NCI-H128 (cell line): ENCODE results near the gene PPP1R37.

Experiments
- DNase-seq: peaks from one replicate; lab custom pipeline; 2025; ENCODE audit not compliant: unreplicated experiment; lab: John Stamatoyannopoulos, UW

Gene PPP1R37

DNA sequence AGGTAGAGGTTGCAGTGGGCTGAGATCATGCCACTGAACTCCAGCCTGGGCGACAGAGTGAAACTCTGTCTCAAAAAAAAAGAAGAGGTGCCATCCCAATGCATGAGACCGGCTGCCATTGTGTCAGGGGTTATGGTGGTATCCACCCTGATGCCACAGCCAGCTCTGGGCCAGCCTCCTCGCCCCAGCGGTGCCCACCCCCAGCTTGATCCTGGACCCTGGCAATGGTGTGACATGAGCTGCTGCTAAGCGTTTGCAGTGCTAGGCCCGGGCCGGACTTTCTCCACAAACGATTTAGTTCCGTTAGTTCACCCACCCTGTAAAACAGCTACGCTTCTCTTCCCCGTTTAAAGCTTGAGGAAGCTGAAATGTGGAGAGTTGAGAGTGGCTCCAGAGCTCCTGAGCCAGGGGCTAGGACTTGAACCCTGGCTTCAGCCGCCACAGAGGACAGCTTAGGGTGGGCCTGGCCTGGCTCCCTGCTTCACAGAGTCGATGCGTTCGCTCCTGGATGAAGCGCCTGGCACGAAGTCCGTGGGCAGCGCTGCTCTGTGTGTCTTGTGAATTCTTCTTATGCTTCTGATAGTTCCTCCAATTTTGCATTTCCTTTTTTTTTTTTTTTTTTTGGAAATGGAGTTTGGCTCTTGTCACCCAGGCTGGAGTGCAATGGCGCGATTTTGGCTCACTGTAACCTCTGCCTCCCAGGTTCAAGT, 42.4 kb downstream of the PPP1R37 start:
- DNase-seq: no peak

DNA sequence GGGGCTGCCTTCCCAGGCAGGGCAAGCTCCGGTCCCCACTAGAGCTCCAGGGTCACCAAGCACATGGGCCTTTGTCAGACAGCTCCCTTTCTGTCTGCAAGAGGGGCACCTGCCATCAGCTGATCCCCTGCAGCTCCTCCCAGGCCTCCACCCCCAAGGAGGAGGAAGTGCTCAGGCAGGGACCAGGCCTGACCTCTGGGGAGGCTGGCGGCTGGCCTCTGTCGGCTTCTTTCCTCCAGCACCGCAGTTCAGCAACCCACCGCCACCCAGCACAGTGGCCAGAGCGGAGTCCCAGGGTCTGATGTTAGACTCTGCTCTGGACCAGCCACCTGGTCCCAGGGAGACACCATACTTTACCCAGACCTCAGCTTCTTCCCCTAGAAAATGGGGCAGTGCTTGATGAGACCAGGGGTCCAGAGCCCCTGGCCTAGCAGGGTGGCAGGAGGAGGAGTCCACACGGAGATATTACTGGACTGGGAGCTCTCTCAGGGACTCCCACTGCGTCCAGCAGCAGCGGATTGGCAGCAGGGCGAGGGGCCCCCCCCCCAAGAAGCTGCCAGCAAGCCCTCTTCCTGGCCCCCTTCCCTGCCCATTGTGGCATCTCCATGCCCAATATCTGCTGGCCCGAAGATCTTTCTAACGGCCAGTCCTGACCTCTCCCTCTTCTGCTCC, 43.7 kb downstream of the PPP1R37 start:
- no peak for DNase-seq

DNA sequence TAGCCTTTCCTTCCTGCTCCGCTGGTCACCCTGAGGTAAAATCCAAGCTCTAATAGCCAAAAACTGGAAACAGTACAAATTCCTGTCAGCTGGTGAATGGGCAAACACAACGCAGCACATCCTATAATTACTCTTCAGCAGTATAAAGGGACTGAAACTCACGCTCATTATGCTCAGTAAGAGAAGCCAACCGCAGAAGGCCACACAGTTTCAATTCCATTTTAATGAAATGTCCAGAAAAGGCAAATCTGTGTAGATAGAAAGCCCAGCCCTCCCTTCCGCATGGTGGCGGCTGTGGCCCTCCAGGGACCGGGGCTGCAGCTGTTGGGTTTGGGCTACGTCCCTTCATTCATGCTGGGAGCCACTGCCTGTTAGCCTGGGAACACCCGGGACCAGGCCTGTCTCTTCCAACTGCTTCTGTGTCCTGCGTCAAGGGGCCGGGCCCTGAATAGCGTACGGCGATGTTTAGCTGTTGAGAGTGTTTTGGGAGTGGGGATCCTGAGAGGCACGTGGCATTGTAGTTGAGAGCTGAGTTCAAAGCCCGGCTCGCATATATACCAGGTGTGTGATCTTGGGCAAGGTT, 44.3 kb downstream of the PPP1R37 start:
- DNase-seq: no peak

DNA sequence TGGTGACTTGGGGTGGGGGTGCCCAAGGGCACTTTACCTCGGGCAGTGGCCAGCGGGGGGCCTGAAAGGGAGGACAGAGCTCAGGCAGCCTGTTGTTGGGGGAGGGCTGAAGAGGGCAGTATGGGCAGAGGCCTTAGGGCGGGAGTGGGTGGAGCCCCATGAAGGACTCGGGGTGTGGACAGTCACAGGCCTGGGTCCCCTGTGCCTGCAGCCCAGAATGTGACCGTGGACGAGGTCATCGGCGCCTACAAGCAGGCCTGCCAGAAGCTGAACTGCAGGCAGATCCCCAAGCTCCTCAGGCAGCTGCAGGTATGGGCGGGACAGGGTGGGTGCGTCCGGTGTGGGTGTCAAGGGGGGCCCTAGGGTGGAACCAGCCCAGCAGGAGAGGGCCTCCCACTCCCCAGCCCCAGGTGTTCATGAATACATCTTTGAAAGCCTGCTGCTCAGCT, 45.3 kb downstream of the PPP1R37 start:
- no peak for DNase-seq

DNA sequence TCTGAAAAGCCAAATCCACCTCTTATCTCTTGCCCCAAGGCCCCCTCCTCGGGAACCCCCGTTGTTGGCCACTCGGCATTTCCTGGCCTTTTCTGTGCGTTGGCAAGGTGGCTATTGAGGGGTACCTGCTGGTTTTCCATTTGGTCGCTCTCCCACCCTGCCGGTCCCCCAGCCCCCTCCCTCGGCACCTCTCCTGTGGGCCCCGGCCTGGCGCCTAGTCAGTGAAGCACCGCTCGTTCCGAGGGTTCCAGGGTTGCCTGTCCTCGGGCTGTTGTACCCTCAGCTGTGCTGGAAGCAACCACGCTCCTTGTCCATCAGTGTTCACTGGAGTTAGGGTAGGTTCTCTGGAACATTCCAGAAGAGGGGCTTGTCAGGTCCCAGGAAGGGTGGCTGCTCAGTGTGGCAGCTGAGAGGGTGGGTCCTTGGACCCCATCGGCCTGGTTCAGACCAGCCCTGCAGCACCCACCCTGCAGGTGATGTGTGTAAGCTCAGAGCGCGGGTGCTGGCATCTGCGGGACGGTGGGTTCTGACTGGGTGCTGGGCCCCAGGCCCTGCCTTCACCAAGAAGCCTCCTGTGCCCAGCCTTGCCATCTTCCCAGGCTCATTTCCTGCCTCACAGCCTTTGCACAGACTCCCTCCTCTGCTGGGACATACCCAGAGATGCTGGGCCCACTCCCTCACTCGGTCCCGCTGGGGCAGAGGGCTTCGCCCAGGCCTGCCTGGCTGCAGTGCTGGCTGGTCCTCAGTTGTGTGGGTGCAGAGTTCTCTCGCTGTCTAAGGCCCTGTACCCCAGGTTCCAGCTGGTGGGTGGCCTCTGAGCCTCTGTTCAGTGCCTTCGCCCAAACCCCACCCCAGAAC, 46.5 kb downstream of the PPP1R37 start:
- no peak for DNase-seq

DNA sequence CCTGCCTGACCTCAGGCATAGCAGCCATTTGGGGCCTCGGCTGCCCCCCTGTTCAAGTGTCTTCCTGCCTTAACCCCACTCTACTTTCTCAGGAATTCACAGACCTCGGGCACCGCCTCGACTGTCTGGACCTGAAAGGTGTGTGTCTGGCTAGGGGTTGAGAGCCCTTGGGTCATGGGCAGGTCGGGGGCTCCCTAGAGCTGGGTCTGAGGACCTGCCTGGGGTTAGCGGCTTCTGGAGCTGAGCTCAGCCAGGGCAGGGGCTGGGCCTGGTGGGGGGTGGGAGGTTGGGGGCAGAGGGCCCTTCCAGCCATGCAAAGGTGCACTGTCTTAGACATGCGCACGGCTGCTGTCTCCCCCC, 47.1 kb downstream of the PPP1R37 start:
- no peak for DNase-seq

DNA sequence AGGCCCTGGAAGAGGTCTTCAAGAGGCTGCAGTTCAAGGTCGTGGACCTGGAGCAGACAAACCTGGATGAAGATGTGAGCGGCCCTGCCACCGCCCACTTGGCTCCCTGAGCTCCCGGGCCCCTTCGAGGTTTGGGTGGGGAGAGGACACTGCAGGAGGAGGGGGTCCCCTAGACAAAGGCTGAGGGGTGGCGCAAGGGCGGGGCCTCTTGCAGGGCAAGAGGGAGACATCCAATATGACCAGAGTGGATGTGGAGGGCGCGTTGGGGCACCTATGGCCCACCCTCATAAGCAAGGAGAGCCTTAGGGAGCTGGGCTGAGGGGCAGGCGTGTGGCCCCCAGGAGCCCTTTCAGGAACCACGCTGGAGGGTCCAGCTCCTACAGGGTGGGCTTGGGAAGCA, 47.6 kb downstream of the PPP1R37 start:
- no peak for DNase-seq

DNA sequence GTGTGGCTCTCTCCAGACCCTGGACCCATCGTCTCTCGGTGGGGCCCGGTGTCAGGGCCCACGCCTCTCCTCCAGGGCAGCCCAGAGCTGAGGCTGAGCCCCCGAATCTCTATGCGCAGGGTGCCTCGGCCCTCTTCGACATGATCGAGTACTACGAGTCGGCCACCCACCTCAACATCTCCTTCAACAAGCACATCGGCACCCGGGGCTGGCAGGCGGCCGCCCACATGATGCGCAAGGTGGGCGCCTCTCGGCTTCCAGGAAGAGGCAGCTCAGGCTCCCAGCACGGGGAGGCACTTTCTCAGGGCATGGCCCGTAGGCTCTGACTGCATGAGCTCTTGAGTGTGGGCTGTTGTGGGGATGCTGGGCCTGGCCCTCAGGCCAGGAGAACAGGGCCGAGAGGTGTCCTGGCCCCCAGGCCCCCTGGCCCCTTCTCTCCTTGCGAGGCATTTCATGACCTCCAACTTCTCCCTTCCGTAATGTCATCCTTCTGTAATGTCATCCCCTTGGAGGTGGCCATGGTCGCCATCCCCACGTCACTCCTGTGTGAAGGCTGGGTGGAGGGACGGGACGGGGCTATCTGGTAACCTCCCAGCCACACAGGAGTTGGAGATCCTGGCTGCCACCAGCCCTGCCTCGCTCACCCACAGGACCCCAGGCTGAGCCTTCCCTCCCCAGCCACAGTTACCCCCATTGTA, 48.4 kb downstream of the PPP1R37 start:
- no peak for DNase-seq

DNA sequence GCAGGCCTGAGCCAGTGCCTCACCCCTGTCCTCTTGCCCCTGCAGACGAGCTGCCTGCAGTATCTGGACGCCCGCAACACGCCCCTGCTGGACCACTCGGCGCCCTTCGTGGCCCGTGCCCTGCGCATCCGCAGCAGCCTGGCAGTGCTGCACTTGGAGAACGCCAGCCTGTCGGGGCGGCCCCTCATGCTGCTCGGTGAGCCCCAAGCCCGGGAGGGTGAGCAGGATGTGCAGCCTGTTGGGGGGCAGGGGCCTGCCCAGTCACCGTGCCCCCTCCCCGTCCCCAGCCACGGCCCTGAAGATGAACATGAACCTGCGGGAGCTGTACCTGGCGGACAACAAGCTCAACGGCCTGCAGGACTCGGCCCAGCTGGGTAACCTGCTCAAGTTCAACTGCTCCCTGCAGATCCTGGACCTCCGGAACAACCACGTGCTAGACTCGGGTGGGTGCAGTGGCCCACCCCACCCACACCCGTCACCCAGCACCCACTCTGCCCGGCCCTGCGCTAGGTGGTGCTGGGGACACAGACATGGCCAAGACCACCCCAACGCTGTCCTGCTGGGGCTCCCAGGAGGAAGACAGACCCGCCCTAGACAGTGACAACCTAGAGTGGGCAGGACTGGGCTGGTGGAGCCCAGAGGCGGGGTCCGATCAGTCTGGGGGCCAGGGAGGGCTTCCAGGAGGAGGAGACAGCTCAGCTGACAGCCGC, 49.2 kb downstream of the PPP1R37 start:
- no peak for DNase-seq

DNA sequence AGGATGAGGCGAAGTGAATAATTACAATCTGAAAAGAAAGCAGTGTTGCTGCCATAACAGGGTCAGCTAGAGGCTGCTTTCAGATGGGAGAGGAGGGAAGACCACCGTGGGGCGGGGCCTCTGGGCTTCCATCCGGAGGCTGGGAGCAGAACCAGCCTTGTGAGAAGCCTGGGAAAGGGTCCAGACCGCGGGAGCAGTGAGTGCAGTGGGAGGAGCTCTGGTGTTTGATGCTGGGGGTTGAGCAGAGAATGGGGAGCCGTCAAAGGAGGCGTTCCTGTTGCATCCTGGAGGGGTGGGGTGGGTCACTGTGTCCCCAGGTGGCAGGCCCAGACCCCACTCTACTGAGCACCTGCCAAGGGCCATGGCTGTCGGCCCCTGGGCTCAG, 49.7 kb downstream of the PPP1R37 start:
- DNase-seq: no peak

DNA sequence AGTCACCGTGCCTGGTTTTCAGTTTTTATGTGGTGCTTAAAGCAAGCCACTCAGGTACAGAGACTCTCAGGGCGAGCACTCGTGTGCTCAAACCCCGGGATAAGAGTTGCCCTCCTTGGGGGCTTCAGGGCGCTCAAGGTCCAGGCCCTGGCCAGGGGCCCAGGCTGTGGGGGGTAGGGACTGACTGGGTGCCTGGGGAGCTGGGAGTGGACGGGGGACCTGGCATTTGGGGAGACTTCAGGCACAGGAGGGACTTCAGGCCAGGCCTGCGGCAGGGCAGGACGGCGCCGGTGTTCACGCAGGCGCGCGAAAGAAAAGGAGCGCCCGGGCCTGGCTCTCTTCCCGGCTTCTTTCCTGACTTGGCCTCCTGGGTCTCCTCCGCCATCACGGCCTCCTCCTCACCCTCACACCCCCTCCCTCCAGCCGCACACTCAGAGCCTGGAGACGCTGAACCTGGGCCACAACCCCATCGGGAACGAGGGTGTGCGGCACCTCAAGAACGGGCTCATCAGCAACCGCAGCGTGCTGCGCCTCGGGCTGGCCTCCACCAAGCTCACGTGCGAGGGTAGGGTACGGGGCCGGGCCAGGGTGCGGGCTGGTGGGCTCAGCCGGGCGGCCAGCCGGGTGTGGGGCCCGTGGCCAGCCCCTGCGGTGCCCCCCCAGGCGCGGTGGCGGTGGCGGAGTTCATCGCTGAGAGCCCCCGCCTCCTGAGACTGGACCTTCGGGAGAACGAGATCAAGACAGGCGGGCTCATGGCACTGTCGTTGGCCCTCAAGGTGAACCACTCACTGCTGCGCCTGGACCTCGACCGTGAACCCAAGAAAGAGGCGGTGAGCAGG, 51.7 kb downstream of the PPP1R37 start:
- DNase-seq: no peak

DNA sequence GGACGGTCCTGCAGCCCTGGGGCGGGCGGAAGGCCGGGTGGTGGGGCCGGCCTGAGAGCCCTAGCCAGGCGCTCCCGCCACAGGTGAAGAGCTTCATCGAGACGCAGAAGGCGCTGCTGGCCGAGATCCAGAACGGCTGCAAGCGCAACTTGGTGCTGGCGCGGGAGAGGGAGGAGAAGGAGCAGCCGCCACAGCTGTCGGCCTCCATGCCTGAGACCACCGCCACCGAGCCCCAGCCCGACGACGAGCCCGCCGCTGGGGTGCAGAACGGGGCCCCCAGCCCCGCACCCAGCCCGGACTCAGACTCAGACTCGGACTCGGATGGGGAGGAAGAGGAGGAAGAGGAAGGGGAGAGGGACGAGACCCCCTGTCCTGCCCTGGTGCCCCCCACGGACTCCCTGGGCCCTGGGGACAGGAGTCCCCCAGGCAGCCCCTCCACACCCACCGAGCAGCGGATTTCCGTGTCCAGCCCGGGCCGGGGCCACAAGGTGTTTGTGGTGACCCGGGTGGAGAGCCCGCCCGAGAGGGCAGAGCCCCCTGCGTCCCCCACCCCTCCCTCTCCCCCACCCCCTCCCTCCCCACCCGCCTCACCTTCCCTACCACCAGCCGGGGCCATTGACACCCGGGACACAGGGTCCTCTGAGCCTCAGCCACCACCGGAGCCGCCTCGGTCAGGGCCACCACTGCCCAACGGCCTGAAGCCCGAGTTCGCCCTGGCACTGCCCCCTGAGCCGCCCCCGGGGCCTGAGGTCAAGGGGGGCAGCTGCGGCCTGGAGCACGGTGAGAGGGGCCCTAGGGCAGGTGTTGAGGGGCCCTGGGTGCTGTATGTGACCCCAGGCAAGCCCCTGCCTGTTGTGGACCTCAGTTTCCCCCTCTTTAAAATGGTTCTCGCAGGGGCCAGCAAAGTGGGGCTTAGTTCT, 52.6 kb downstream of the PPP1R37 start:
- no peak for DNase-seq

DNA sequence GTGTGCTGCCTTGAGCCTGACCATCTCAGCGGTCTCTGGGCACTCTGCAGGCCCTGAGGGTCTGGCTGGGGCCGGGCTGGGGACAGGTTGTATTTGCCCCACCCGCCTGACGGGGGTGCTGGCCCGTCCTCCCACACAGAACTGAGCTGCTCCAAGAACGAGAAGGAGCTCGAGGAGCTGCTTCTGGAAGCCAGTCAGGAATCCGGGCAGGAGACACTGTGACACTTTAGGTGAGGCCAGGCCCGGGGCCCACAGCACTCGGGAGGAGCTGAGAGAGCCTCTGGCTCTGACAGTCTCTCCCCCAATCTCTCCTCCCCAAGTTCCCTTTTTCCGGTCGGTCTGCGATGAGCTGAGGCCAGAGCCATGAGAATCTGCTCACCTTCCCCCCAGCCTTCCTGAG, 53.3 kb downstream of the PPP1R37 start:
- no peak for DNase-seq

DNA sequence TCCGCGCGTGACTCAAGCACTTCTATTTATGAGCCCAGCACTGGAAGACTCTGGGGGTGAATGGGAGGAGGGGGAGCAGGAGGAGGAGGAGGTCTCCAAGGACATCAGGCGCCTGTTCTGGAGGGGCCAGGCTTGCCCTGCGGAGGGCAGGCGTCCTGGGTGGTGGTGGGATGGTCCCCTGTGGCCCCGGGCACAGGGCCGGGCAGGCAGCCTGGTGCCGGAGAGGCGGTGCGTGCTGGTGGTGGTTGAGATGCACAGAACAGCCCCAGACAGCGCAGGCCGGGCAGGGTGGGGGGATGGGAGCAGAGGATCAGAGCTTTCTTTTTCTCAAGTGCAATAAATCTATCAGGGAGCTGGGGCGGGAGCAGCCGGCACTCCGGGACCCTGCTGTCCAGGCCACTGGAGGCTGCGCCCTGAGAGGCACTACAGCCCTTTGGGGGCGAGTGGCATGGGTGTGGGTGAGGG, 53.8 kb downstream of the PPP1R37 start:
- no peak for DNase-seq

DNA sequence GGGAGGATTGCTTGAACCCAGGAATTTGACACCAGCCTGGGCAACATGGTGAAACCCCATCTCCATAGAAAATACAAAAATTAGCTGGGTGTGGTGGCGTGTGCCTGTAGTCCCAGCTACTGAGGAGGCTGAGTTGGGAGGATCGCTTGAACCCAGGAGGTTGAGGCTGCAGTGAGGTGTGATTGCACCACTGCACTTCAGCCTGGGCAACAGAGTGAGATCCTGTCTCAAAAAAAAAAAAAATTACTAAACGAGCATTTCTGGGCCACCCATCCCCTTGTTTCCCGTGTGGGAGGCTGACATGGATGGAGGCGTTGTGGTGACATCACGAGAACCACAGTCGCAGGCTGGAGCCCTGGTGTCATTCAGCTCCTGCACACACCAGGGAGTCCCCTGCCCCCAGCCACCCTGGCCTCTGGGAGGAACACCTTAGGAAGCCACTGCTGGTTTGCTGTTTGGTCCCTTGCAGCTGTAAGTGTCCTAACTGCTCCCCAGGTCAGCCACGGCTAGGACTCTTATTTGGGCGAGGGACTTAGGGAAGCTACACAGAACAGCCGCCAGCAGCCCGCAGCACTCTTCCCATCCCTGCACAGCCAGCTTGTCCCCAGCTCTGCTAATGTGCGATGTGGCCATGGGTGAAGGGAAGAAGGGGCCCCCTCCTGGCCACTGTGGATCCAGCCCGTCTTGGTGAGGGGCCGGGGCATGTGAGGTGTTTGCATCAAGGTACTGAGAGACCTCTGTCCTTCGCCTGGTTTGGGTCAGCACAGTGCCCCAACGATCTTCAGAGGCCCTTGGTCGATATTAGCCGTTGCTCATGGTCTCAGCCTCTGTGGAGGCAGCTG, 55.1 kb downstream of the PPP1R37 start:
- DNase-seq: no peak

DNA sequence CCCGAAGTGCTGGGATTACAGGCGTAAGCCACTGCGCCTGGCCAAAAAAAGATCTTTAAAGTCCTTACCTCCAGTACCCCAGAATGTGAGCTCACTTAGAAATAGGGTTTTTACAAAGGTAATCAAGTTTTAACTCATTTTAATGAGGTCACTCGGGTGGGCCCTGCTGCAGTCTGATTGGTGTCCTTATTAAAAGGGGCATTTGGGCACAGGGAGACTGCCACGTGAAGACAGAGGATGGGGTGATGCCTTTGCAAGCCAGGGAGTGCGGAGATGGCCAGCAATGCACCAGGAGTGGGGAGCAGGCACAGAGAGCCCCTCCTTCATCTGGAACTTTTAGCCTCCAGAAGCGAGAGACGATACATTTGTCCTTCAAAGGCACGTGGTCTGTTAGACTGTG, 56.1 kb downstream of the PPP1R37 start:
- no peak for DNase-seq

DNA sequence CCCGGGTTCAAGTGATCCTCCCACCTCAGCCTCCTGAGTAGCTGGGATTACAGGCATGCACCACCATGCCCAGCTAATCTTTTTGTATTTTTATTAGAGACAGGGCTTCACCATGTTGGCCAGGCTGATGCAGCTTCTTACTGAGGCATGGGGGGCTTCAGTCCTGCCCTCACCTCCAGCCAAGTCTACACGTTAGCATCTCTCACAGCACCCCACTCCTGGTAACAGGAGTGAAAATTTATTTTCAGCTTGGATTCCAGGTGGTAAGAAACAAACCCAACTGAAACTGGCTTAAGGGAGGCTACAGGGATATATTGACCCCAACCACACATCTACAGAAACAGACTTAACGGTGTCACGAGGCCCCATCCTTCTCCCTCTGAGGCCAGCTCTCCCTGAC, 57.2 kb downstream of the PPP1R37 start:
- no peak for DNase-seq
